K562 (cell line): Measurements from ENCODE around the gene LRMDA. TPM values are rescaled to one million over a fixed set of nuclear protein-coding genes. Genes with fewer than 3 reads are reported as not detected.

ENCODE experiments used
- ATAC-seq: fragments of 200-7000 bp; cut with Tn5 transposase; 3 replicates; pipeline ENCODE4 v1.9.1; 2020; ENCODE audit warnings: moderate library complexity
- BruUV-seq: library from RNA; stranded (reverse); fragments of 400-500 nt; replicated peaks from 2 replicates; lab custom pipeline; 2021; lab: Mats Ljungman, UMichigan
- CTCF ChIA-PET: fragments of 300-600 bp; formaldehyde crosslinking; extraction: SDS; loops from one replicate; lab custom pipeline; 2021; ENCODE audit warnings: low intra/inter-chr PET ratio; lab: Yijun Ruan, JAX
- POLR2A ChIA-PET: fragments of 300-600, 350-650 bp; sonication (Branson Sonifier 250); formaldehyde crosslinking; extraction: SDS; loops from one replicate; lab custom pipeline; 2021; ENCODE audit warnings: antibody characterized with exemption, inconsistent platforms; lab: Yijun Ruan, JAX
- DNase-seq, 4 experiments: peaks; one replicate each; pipeline versions ENCODE4 v3.0.0 to v3.0.0-alpha.2; 2011 to 2018; ENCODE audit warnings: low spot score in 3 of 4, mixed read lengths in 3 of 4; ENCODE audit errors: extremely low read depth in 1 of 4
- FAIRE-seq: peaks from 2 replicates; lab custom pipeline; 2011; peaks lifted over from hg19 to GRCh38; lab: Jason Lieb, UNC
- H2AFZ ChIP-seq: 2 replicates; pipeline ENCODE4 v1.6.0; 2011; ENCODE audit warnings: low read depth, low read length, control low read depth, inconsistent platforms
- H3K27ac ChIP-seq: fragments of 200-600 bp; 3 replicates; pipeline ENCODE4 v1.8.0; 2011; ENCODE audit warnings: low read depth, mild to moderate bottlenecking, control low read depth, inconsistent platforms, low read length, moderate library complexity, mixed read lengths; ENCODE audit errors: extremely low read depth
- H3K27me3 ChIP-seq, 2 experiments: fragments of 300-600 bp in 1 of 2; 2 replicates in 1 of 2; 3 replicates in 1 of 2; pipeline versions ENCODE4 v1.6.0 to v1.8.0; 2011; ENCODE audit warnings: inconsistent platforms in 2 of 2, low read length in 2 of 2, mild to moderate bottlenecking in 1 of 2, mixed read lengths in 1 of 2, moderate library complexity in 1 of 2; ENCODE audit not compliant: control insufficient read depth in 2 of 2, insufficient read depth in 2 of 2
- H3K36me3 ChIP-seq: fragments of 300-600 bp; 3 replicates; pipeline ENCODE4 v1.8.0; 2011; ENCODE audit warnings: mild to moderate bottlenecking, low read length, inconsistent platforms; ENCODE audit not compliant: control insufficient read depth, insufficient read depth
- H3K4me1 ChIP-seq, 2 experiments: fragments of 200-600 bp in 1 of 2; replicated peaks in 1 of 2; 2 replicates in 1 of 2; 3 replicates in 1 of 2; pipeline versions ENCODE4 v1.5.1 to v1.8.0; 2011; ENCODE audit warnings: inconsistent platforms in 2 of 2, low read length in 2 of 2, mild to moderate bottlenecking in 1 of 2, mixed read lengths in 1 of 2, moderate library complexity in 1 of 2; ENCODE audit not compliant: control insufficient read depth in 2 of 2, insufficient read depth in 2 of 2
- H3K4me2 ChIP-seq: 2 replicates; pipeline ENCODE4 v1.6.1; 2011; ENCODE audit warnings: low read length, control low read depth, inconsistent platforms, mixed read lengths; ENCODE audit not compliant: insufficient read depth
- H3K4me3 ChIP-seq: fragments of 200-600 bp; sonication (generic), shearing (Covaris generic); 2 replicates; pipeline ENCODE4 v1.5.1; 2016; ENCODE audit warnings: control low read depth, inconsistent platforms
- H3K79me2 ChIP-seq: fragments of 200-600 bp; 3 replicates; pipeline ENCODE4 v1.8.0; 2011; ENCODE audit warnings: low read length, inconsistent platforms; ENCODE audit not compliant: control insufficient read depth, insufficient read depth
- H3K9ac ChIP-seq, 2 experiments: 2 replicates each; pipeline versions ENCODE4 v1.6.0 to v1.6.1; 2011; ENCODE audit warnings: low read depth in 2 of 2, low read length in 2 of 2, control low read depth in 1 of 2, inconsistent platforms in 1 of 2, mild to moderate bottlenecking in 1 of 2, mixed read lengths in 1 of 2; ENCODE audit not compliant: insufficient read depth in 1 of 2
- H3K9me1 ChIP-seq: one replicate; pipeline ENCODE4 v1.6.0; 2011; ENCODE audit warnings: inconsistent platforms, mild to moderate bottlenecking, low read length, moderate library complexity; ENCODE audit not compliant: control insufficient read depth, insufficient read depth
- H3K9me3 ChIP-seq: replicated peaks from 2 replicates; pipeline ENCODE4 v1.5.1; 2011; ENCODE audit warnings: low read depth, low read length, inconsistent platforms; ENCODE audit not compliant: control insufficient read depth, insufficient read depth
- H4K20me1 ChIP-seq: replicated peaks from 2 replicates; pipeline ENCODE4 v1.6.1; 2011; ENCODE audit warnings: low read length, inconsistent platforms, mixed read lengths; ENCODE audit not compliant: control insufficient read depth, insufficient read depth
- CBFA2T2 ChIP-seq: fragments of 450-650 bp; conservative IDR thresholded peaks from 2 replicates; pipeline ENCODE4 v1.6.1; 2017; ENCODE audit warnings: mild to moderate bottlenecking
- CBFB ChIP-seq: sonication (generic); formaldehyde crosslinking; IDR thresholded peaks from 2 replicates; pipeline ENCODE4 v1.4.0; 2020; ENCODE audit warnings: mild to moderate bottlenecking, missing genetic modification reagents
- HDAC2 ChIP-seq: fragments of 450-650 bp; IDR thresholded peaks from 2 replicates; pipeline ENCODE4 v1.6.1; 2016; ENCODE audit warnings: mild to moderate bottlenecking
- L3MBTL2 ChIP-seq: fragments of 450-650 bp; IDR thresholded peaks from 2 replicates; pipeline ENCODE4 v1.6.1; 2016; ENCODE audit warnings: mild to moderate bottlenecking, moderate library complexity
- MCM5 ChIP-seq: fragments of 450-650 bp; IDR thresholded peaks from 2 replicates; pipeline ENCODE4 v1.6.1; 2016; ENCODE audit warnings: low read depth
- POLR3A ChIP-seq: IDR thresholded peaks from 2 replicates; pipeline ENCODE4 v1.6.1; 2011; ENCODE audit warnings: borderline replicate concordance, mild to moderate bottlenecking, moderate library complexity; ENCODE audit not compliant: insufficient read length, insufficient read depth; ENCODE audit errors: extremely low read depth
- PPARD ChIP-seq: fragments of 250-450 bp; sonication (Bioruptor Pico); IDR thresholded peaks from 2 replicates; pipeline ENCODE4 v1.8.0; 2022; ENCODE audit warnings: inconsistent platforms, mild to moderate bottlenecking, moderate library complexity
- PTTG1 ChIP-seq: fragments of 450-650 bp; IDR thresholded peaks from 2 replicates; pipeline ENCODE4 v1.6.1; 2016; ENCODE audit warnings: low read depth, mild to moderate bottlenecking, missing genetic modification characterization, missing compliant biosample characterization
- SRSF9 ChIP-seq: fragments of 200-400 bp; formaldehyde crosslinking; IDR thresholded peaks from 2 replicates; pipeline ENCODE4 v1.6.1; 2017; ENCODE audit warnings: low read depth, low read length, borderline replicate concordance
- ZNF134 ChIP-seq: fragments of 250-450 bp; sonication (Bioruptor Pico); conservative IDR thresholded peaks from 2 replicates; pipeline ENCODE4 v1.4.0; 2020
- ZNF175 ChIP-seq: fragments of 200-800 bp; sonication (Bioruptor generic); IDR thresholded peaks from 2 replicates; pipeline ENCODE4 v1.6.1; 2016; ENCODE audit warnings: low read depth, mild to moderate bottlenecking, missing genetic modification characterization, missing compliant biosample characterization
- ZNF239 ChIP-seq: fragments of 250-450 bp; sonication (Bioruptor Pico); IDR thresholded peaks from 2 replicates; pipeline ENCODE4 v1.4.0; 2020; ENCODE audit warnings: mild to moderate bottlenecking
- ZNF589 ChIP-seq: fragments of 200-800 bp; sonication (Bioruptor generic); IDR thresholded peaks from 2 replicates; pipeline ENCODE4 v1.6.1; 2016; ENCODE audit warnings: low read depth, missing genetic modification characterization, missing compliant biosample characterization
- WGBS: fragments of 100-300 bp; shearing (Covaris generic); methylation state at CpG from one replicate; pipeline ENCODE4 v1.1.6; 2016; ENCODE audit warnings: low coverage, mixed read lengths; ENCODE audit not compliant: insufficient coverage; ENCODE audit errors: missing lambda C conversion rate; 5-methylcytosine and 5-hydroxymethylcytosine counted together
- in situ Hi-C: fragments of 300-500 bp; cut with MboI; formaldehyde crosslinking; loops from 4 replicates; pipeline ENCODE4 v1.15.0; 2018; ENCODE audit warnings: inconsistent platforms, mixed read lengths
- intact Hi-C: fragments of 100-400 bp; cut with micrococcal nuclease; formaldehyde crosslinking; loops from 2 replicates; pipeline ENCODE4 v1.14.2; 2022
- polyA plus RNA-seq, 8 experiments: library from polyadenylated mRNA; depleted of rRNA in 4 of 8; stranded (reverse) in 5 of 8; unstranded in 3 of 8; fragments of >200 nt; fragmentation: Nextera tagmentation in 2 of 8; fragmentation: Illumina TruSeq in 1 of 8; extraction: Ambion mirVana in 2 of 8; extraction: Trizol in 1 of 8; gene quantifications; 2 replicates each; pipeline versions ENCODE4 v1.2.1 to v1.2.3, GENCODE V29; 2011 to 2014; ENCODE audit warnings: inconsistent platforms in 1 of 8, missing spikeins in 1 of 8
- total RNA-seq, 7 experiments: library from RNA; depleted of rRNA in 6 of 7; stranded (reverse); fragments of >200 nt in 6 of 7; fragmentation: Illumina TruSeq in 2 of 7; extraction: Trizol in 2 of 7; gene quantifications; 2 replicates each; pipeline versions ENCODE4 v1.2.1 to v1.2.3, GENCODE V29; 2011 to 2021; ENCODE audit warnings: low replicate concordance in 1 of 7
- TF ChIP-seq, protein P1 (sequence below), 2 experiments: fragments of 450-650 bp in 1 of 2; sonication (generic) in 1 of 2; formaldehyde crosslinking in 1 of 2; IDR thresholded peaks in 1 of 2; conservative IDR thresholded peaks in 1 of 2; 2 replicates each; pipeline versions ENCODE4 v1.6.1 to v1.8.1; 2016 to 2023; ENCODE audit warnings: mild to moderate bottlenecking in 2 of 2, moderate library complexity in 2 of 2, inconsistent platforms in 1 of 2, missing genetic modification reagents in 1 of 2
- TF ChIP-seq, protein P2 (sequence below): fragments of 450-650 bp; formaldehyde crosslinking; IDR thresholded peaks from 2 replicates; pipeline ENCODE4 v1.4.0; 2020; ENCODE audit warnings: mild to moderate bottlenecking

LRMDA gene
- total and polyA plus RNA-seq, 9 of the 15 experiments (the other 6 are each of a cell fraction or from before 2014, with no cell fraction given): 0.25 TPM; not detected in 8

DNA sequence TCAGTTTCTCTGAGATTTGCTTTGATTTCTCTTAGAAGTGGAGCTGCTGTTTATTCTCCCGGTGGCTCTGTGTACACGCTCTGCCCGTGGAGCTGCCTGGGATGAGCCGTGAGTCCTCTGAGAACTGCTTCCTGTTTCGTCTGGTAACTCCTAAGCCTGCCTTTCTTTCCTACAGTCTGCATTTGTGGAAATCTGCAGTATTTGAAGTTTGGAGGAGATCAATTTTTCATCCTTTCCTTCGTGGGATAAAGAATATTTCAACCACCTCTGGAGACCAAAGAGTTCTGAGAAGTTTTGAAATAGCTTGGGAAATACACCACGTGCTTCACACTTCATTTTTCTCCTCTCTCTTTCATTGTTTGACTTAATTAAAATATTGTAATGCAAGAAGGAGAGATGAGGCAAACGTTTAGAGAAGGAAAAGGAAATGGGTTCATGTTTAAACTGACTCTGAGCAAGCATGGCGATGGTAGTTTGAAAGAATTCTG, 311.9 kb downstream of the LRMDA start:
- ChIA-PET CTCF (interaction anchor here (0.7 kb wide), 1 partner anchor 18 kb away, joined by 3 read pairs; no protein-coding TSS in a partner anchor), POLR2A (interaction anchor here (0.8 kb wide), 1 partner anchor 13 kb away, joined by 3 read pairs; no protein-coding TSS in a partner anchor)
- DNase-seq: no peak
- Histone ChIP-seq H3K4me1 (no peaks in the 10 kb centered on the region), H3K27ac (no peak overlapping the region), H3K36me3 (no peaks in the 10 kb centered on the region), H3K9ac (no peak overlapping the region), H4K20me1 (no peaks in the 10 kb centered on the region), H3K4me3 (no peak overlapping the region), H3K27me3 (peaks cover 6 to 12% of the 10 kb centered on the region in 2 experiments; a peak in 3 of 5 replicates), H2AFZ (no peak overlapping the region), H3K9me1 (no peaks in the 10 kb centered on the region), H3K4me2 (no peak overlapping the region), H3K9me3 (no peaks in the 10 kb centered on the region)
- 2% methylated on average over 9 of the region's 9 CpGs for WGBS
- in situ Hi-C loops: no loop called here
- ATAC-seq: no peak
- intact Hi-C loops: no loop called here
- no peak for FAIRE-seq
- peak; percentile 54 for TF ChIP-seq L3MBTL2
- TF ChIP-seq PTTG1 (tag): no peak
- TF ChIP-seq, all 486 proteins: peak for 1
- H3K79me2 ChIP-seq: no peaks in the 10 kb centered on the region
- no TSS peak for BruUV-seq

DNA sequence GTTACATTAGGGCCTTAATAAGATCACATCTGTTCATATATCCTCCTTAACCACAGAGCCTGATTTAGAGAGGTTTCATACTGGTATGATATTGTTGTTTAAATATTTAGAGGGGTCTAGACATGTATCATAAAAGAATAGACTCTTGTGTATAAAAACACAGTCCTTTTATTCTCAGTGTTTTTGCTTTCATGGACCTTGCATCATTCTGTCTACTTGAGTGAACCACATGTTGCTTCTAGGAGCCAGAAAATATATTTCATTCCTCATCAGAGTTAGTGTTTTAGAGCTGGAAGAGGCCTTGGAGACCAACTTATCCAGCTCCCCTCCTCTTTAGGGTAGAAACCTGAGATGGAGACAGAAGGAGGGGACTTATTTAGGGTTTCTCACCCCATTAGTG, 312.8 kb downstream of the LRMDA start:
- POLR2A ChIA-PET: no interaction called here
- TF ChIP-seq, protein P1, sequence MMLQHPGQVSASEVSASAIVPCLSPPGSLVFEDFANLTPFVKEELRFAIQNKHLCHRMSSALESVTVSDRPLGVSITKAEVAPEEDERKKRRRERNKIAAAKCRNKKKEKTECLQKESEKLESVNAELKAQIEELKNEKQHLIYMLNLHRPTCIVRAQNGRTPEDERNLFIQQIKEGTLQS (IDR thresholded peaks at IDR 0.05): peak; percentile 31; the same call in 1 of the 2 replicates
- TF ChIP-seq, protein P1 (CRISPR knock-in tag; conservative IDR thresholded peaks at IDR 0.05): no peak
- TF ChIP-seq ZNF589 (CRISPR knock-in tag) (0 out of 2 replicates have a peak, but pooled peaks have one; percentile 11), PPARD (CRISPR knock-in tag) (no peak), POLR3A (no peak), ZNF134 (CRISPR knock-in tag) (no peak), MCM5 (no peak), ZNF239 (no peak), ZNF175 (0 out of 2 replicates have a peak, but pooled peaks have one; percentile 58), CBFB (CRISPR knock-in tag) (no peak), SRSF9 (no peak), CBFA2T2 (no peak), HDAC2 (no peak)
- TF ChIP-seq, protein P2, sequence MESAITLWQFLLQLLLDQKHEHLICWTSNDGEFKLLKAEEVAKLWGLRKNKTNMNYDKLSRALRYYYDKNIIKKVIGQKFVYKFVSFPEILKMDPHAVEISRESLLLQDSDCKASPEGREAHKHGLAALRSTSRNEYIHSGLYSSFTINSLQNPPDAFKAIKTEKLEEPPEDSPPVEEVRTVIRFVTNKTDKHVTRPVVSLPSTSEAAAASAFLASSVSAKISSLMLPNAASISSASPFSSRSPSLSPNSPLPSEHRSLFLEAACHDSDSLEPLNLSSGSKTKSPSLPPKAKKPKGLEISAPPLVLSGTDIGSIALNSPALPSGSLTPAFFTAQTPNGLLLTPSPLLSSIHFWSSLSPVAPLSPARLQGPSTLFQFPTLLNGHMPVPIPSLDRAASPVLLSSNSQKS: no peak

More for the DNA sequence above, 312.8 kb downstream of the LRMDA start:
- FAIRE-seq (no peak), ATAC-seq (no peak), DNase-seq (no peak)
- no peaks in the 10 kb centered on the region for H3K4me1 ChIP-seq
- peaks cover 5 to 6% of the 10 kb centered on the region in 2 experiments; a peak in 3 of 5 replicates for H3K27me3 ChIP-seq
- no peaks in the 10 kb centered on the region for H3K9me3 ChIP-seq
- H2AFZ ChIP-seq: no peak overlapping the region
- H3K36me3 ChIP-seq: no peaks in the 10 kb centered on the region
- CTCF ChIA-PET: interaction anchor here (0.7 kb wide), 1 partner anchor 17 kb away, joined by 3 read pairs; no protein-coding TSS in a partner anchor
- H3K9ac ChIP-seq: no peak overlapping the region
- no peak overlapping the region for H3K27ac ChIP-seq
- no peaks in the 10 kb centered on the region for H3K79me2 ChIP-seq
- no peak overlapping the region for H3K4me3 ChIP-seq
- no TSS peak for BruUV-seq
- no peaks in the 10 kb centered on the region for H4K20me1 ChIP-seq
- no peak overlapping the region for H3K4me2 ChIP-seq
- in situ Hi-C loops: no loop called here
- H3K9me1 ChIP-seq: no peaks in the 10 kb centered on the region
- intact Hi-C loops: no loop called here
